NCI-H446 (cell line): ENCODE measurements around the gene GALNT18.
A peak's percentile ranks its signal among the peaks of the same experiment; 100 is the strongest.

Source experiments
- DNase-seq, 2 experiments: peaks; one replicate each; lab custom pipeline; 2025; lab: John Stamatoyannopoulos, UW

The GALNT18 gene

GRCh38 chr11:11532574-11532973, 89.2 kb downstream of the GALNT18 start:
- DNase-seq: no peak

- peak; percentile 19 to 76 for DNase-seq
These were observed 90.5 kb downstream of the GALNT18 start for GRCh38 chr11:11531131-11531908.

GRCh38 chr11:11528986-11529385, 92.8 kb downstream of the GALNT18 start:
- no peak for DNase-seq

- DNase-seq: no peak
These were observed 96.5 kb downstream of the GALNT18 start for GRCh38 chr11:11525283-11525682.

GRCh38 chr11:11524436-11525061, 97.3 kb downstream of the GALNT18 start:
- no peak for DNase-seq

- no peak for DNase-seq
These were observed 99.2 kb downstream of the GALNT18 start for GRCh38 chr11:11522591-11522990.

GRCh38 chr11:11521306-11522002, 100.4 kb downstream of the GALNT18 start:
- DNase-seq: no peak

GRCh38 chr11:11520231-11521015, 101.4 kb downstream of the GALNT18 start:
- DNase-seq: no peak

- DNase-seq: no peak
These were observed 102.6 kb downstream of the GALNT18 start for GRCh38 chr11:11519184-11519583.

- no peak for DNase-seq
These were observed 107.6 kb downstream of the GALNT18 start for GRCh38 chr11:11514246-11514645.

GRCh38 chr11:11513422-11513821, 108.4 kb downstream of the GALNT18 start:
- no peak for DNase-seq

- no peak for DNase-seq
These were observed 108.9 kb downstream of the GALNT18 start for GRCh38 chr11:11512929-11513328.

GRCh38 chr11:11512502-11512901, 109.3 kb downstream of the GALNT18 start:
- no peak for DNase-seq

- DNase-seq: no peak
These were observed 109.7 kb downstream of the GALNT18 start for GRCh38 chr11:11512090-11512489.

- peak; percentile 24 to 80 for DNase-seq
These were observed 110.9 kb downstream of the GALNT18 start for GRCh38 chr11:11510939-11511338.

GRCh38 chr11:11505692-11506091, 116.1 kb downstream of the GALNT18 start:
- DNase-seq: no peak

- DNase-seq: no peak
These were observed 116.6 kb downstream of the GALNT18 start for GRCh38 chr11:11505190-11505589.

- no peak for DNase-seq
These were observed 117.7 kb downstream of the GALNT18 start for GRCh38 chr11:11504071-11504470.

GRCh38 chr11:11502263-11502861, 119.4 kb downstream of the GALNT18 start:
- peak in 1 of 2 experiments; percentile 43 for DNase-seq

GRCh38 chr11:11501546-11502262, 120.1 kb downstream of the GALNT18 start:
- peak in 1 of 2 experiments; percentile 28 for DNase-seq
